ENCODE results near the gene PIK3IP1.

The PIK3IP1 gene

DNA sequence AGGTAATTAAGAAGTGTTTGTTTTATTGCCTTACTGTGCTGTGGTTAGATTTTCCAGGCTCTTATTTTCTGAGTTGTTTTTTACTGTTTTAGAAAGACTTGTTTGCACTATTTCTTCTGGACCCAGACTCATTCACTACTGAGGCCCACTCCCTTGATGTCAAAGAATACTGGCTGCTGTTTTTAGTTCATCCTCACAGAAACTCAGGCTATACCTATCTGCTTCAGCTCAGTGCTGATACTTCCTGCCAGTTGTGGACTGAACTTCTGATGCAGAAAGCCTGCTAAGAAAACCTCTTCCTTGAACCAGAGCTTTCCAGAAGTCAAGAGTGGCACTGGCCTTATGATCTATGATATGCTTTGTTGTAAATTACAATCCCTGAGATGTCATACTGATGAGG lies 15.9 kb upstream of the PIK3IP1 start:
- DNase-seq (ENCODE audit: low read depth) = no peak

DNA sequence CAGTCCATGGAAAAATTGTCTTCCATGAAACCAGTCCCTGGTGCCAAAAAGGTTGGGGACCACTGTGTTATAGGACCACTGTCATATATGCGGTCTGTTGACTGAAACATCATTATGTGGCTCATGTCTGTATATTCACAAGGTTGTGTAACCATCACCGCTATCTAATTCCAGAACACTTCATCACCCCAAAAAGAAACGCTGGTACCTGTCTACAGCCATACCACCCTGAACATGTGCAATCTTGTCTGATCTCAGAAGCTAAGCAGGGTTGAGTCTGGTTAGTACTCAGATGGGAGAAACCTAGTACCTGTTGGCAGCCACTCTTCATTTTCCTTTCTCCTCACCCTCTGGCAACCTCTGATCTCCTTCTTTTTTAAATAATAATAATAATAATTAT lies 12.9 kb upstream of the PIK3IP1 start:
- no peak for DNase-seq (ENCODE audit: low read depth)

DNA sequence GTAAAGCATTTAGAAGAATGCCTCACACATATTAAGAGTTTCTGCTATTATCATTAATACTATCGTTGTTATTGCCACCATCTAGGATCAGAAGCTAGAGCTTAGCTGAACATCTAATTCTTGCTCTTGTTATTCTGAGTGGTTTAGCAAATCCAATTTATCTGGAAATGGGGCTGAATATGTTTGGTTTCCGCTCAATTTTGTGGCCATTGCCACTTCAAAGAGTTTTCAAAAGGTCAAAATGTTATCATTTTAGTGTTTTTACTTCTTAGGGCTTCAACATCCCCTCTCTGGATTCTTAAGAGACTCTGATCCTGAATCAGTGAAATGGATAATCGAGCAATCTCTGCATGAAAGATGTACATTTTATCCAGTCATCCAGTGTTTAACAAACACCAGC lies 10.2 kb upstream of the PIK3IP1 start:
- no peak for DNase-seq (ENCODE audit: low read depth)

DNA sequence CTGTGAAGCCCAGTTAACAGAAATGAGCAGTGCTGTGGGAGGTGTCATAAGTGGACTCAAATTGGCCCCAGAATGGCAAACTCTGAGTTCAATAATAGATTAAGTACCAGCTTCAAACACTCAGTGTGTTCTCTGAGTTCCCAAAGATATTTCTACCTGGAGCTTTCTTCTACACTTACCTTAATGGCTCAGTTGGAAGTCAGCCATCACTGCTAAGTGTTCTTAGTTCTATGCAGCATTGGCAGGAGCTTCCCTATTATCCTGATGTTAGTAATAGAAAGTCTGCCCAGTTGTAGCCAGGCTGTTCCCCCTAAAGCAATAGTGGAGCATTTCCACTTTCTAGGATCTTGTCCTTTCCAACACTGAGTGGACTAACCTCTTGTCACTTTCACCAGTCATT lies 9.7 kb upstream of the PIK3IP1 start:
- no peak for DNase-seq (ENCODE audit: low read depth)

DNA sequence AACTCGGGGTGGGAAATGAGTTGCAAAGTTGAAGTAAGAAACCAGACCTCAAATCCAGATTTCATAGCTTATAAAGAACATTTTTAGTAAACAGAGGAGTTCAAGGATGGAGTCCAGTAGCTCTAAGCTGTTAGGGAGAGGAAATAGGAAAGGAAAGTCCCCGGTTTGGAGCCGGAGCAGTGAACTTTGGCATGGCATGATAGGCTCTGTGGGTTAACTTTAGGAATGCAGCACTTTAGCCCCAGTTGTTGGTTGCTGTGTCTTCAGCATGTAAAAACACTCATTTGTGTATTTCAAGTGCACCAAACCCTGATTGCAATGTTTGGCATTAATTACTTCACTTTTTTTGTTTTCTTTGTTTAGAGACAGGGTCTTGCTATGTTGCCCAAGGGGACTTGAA lies 8.6 kb upstream of the PIK3IP1 start:
- DNase-seq (ENCODE audit: low read depth) = no peak

DNA sequence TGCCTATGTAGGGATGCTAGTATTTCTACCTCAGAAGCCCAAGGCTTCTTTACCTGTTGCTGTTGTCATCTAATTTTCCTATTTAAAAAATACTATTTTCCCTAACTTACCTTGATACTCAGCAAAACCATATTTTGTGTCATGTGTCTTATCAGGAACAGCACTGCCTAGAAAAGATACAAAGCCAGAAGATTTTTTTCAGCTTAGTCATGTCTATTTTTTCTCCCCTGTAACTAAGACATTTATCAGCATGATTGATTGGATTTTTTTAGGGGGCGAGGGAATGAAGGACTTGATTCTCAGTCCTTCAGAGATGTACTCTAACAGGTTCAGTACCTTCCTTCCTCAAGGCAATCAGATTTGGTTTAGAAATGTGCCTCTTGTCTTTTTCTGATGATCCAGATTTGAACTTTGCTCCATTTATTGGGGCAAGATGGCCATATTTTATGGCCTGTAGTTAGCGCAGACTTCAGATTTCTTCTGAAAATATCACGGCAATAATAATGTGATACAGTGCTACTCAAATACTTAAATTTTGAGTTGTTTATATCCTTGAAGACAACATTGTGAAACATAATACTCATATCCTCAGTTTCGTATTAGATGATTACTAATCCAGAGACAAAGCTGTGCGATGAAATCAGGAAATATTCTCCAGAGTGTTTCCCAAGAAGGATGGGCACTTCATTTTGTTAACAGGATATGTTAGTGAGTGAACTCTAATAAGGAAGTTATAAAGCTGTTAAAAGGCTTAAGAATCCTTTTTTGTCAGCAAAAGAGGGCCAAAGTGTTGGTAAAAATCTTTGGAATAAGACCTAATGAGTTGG lies 3.8 kb upstream of the PIK3IP1 start:
- DNase-seq (ENCODE audit: low read depth) = peak; percentile 68

DNA sequence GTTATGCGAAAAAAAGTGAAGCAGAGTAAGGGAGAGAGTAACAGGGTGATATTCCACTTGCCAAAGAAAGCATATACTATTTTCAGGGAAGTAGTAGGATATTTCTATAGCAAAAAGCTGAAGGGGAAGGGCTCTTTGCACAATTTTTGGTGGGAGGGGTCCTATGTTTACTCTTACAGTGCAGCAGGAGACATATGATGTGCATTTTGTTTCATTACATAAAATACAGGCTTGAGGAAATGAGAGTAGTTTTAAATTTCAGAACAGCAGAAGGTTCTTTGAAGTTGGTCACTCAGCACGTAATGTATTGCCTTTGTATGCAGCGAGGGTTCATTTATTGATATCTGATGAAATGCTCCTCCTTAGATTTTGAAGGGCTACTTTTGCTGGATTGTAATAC lies 3.1 kb upstream of the PIK3IP1 start:
- DNase-seq (ENCODE audit: low read depth) = no peak

DNA sequence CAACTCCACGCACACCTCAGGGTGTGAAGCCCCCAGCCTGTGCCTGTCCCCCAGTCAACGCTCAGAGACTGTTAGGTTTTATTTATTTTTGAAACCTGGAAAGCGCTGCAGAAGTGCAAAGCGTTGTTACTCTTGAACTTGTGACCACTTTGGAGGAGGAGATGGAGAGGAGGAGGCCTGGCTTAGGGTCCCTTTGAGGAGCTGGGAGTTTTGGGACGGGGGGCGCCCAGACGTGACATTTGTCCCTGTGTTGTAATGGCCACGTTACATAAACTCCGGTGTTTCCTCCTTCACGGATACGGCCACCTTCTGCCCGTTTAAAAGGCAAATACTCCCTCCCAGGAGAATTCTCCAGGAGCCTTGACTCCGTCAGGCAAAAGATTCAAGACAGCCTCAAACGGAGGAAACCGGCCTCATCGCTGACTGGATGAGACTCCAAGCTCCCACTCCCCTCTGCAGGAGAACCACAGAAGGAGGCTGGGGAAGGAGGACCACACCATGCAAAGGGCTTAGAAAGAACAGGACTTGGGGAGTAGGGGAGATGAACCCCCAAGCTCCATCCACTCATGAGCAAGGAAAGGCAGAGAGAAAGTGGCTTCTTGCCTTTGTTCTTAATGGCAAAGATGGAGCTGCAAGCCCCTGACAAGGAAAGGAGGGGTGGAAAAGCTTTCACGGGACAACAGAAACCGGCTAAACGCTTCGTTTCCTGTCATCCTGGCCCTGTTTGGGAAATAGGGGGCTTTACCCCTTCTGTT lies 630 bp downstream of the PIK3IP1 start:
- peak; percentile 45 for DNase-seq (ENCODE audit: low read depth)

DNA sequence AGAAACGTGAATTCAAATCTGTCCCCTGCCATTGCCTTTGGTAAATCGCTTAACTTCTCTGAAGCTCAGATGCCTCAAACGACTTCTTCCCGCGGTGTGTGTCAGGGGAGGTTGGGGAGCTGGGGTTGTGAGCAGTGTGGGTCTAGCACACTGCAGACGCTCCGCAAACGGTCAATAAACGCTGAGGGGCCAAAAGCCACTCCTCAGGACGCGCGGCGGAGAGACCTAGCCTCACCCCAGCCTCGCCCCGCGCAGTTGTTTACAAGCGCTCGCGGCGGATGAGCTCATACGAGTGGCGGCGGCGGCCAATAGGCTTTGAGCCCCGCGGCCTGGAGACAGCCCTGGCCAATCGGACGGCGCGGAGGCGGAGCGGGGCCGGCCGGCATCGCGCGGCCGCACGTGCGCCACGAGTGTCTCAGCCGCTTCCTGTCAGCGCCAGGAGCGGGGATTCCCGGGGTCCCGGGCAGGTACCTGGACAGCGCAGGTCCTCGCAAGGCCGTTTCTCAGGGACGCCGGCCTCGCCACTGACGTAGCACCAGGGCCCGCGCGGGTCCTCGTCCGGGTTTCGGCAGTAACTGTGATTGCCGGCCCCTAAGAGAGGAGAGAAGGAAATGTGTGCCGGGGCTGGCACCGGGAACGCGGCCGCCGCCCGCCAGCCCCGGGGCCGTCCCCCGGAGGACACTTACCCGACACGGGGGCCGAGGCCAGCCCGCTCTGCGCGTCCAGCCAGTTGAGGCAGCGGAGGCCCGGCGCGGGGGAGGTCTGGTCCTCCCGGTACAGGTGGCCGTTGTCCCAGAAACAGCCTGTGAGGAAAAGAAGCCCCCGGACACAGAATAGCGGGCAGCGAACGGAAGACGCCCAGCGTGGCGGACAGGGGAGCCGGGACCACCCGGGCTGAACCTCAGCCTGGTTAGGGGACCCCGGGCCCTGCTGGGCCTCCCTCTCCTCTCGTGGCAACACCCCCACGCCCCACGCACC lies 1.5 kb downstream of the PIK3IP1 start:
- DNase-seq (ENCODE audit: low read depth) = peak; percentile 94

DNA sequence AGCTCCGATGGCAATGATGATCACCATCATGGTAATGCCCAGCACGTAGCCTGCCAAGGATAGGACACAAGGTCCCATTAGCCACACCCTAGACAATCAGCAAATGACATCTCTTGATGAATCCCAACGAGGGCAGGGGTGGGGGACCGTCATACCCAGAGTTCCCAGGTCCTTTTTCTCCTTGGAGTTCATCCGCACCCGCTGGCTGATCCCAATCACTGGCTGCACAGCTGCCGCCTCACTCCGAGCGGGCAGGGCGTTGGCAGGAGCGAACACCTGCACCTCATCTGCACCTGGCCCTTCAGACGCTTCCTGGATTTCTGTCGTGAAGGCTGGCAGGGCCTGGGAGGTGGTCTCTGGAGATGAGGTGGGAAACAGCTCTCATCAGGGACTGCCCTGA lies 2.9 kb downstream of the PIK3IP1 start:
- no peak for DNase-seq (ENCODE audit: low read depth)

DNA sequence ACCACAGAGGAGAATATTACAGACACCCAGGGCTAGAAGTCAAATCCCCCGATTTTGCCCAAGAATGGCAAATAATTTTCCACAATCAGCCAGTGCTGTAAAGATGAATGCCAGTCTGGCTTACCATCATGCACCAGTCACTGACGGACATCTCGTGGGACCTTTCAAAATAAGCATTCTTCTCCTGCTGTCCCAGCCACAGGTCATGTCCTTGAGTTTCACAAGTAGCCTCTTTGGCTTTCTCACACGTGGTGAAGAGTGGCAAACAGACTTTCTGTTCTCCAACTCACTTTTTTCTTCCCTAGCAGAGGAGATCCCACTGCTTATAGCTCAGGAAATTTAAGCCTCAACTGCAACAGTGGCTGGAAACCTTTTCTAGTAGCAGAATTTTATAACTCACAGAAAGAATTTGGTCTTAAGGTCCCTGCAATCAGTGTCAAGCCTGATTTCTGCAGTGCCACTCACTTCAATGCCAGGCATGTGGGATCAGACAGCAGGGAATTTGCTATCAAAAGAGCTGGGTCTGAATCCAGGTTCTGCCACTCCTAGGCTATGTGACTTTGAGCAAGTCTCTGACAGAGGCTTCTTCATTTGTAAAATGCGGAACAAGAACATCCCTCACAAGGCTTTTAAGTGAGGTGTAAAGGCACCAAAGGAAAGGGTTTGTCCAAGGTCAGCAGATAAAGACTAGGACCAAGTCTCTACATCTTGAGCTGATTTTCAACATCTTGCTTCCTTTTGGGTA lies 3.6 kb downstream of the PIK3IP1 start:
- DNase-seq (ENCODE audit: low read depth) = no peak

DNA sequence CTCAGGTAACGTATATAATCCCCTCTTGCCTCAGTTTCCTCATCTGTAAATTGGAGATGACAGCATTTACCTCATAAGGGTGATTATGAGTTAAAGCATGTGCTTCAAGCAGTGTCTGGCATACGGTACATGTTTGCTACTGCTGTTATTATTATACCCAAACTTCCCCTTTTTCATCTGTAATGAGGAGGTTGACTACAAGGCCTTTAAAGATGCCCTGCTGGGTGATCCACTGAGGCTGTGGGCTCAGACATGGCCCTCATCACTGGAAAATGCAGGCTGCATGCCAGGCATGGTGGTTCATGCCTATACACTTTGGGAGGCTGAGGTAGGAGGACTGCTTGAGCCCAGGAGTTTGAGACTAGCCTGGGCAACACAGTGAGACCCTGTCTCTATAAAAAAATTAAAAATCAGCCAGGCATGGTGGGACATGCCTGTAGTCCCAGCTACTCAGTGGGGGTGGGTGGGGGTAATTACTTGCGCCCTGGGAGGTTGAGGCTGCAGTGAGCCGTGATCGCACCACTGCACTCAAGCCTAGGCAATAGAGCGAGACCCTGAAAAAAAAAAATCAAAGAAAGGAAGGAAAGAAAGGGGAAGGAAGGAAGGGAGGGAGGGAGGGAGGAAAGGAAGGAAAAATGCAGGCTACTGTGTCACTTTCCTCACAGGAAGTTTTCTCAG lies 4.3 kb downstream of the PIK3IP1 start:
- no peak for DNase-seq (ENCODE audit: low read depth)

DNA sequence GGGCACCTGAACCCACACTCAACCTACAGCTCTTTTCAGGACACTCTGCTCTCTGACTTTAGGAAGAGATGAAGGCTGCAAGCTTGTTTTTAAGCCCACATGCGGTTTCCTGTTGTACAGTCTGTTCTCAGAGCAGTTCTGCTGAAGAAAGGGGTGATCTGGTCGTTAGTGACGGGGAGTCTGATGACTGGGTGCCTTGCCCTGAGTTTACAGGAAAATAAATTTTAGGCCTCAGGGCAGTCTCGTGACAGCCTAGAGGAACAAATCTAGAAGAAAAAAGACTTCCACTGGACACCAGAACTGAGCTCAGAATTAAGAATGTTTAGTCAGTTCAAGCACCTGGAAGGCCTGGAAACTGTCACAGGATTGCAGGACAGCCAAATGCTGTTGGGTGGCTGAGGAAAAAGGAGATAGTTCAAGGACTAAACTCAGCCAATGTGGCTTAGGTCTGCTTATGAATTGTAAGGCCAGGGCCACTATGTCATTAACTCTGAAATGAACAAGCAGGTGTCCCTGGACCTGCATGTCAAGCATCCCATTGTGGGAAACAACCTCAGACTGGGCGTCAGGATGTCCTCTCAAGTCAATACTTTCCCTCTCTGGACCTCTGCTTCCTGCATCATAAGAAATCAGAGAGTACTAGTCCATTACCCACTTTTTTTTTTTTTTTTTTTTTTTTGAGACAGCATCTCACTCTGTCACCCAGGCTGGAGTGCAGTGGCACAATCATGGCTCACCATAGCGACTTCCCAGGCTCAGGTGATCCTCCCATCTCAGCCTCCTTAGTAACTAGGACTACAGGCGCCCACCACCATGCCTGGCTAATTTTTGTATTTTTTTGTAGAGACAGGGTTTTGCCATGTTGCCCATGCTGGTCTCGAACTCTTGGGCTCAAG lies 5.7 kb downstream of the PIK3IP1 start:
- DNase-seq (ENCODE audit: low read depth) = no peak

DNA sequence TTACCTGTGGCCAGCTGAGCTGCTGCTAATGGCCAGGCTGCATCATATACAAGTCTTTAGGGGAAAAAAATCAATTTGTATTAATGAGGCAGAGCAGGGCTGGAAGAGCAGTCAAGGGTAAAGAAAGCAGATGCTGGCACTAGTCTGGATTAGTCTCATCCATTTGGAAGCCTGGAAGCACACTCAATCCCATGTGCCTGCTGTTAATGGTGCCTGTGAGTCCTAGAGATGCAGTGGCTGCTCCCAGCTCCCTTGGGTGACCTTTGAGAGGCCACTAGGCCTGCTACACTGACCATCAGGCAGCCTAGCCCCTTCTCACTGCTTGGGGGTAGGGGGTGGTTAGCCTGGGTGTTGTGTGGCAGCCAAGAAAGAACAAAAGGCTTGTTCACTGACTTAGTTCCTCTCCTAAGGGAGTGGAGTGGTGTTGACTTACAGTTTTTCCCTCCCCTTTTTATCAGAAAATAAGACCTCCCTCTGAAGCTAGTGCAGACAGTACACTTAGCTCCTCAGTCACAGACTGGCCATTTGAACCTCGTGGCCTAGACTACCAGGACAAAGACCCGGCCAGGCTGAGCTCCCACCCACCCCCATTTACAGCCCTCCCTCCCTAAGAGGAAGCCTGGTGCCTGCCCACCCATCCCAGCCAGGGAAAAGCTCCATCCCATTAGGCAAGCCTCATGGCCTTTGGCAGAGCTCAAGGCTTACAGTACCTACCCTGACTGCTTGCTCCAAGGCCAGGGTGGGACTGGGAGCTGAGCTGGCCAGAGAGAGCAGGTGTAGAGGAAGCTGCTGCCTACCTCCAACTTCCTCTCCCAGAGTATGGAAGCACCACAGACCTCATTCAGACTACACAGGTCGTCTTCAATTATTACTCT lies 7.8 kb downstream of the PIK3IP1 start:
- DNase-seq (ENCODE audit: low read depth) = no peak

DNA sequence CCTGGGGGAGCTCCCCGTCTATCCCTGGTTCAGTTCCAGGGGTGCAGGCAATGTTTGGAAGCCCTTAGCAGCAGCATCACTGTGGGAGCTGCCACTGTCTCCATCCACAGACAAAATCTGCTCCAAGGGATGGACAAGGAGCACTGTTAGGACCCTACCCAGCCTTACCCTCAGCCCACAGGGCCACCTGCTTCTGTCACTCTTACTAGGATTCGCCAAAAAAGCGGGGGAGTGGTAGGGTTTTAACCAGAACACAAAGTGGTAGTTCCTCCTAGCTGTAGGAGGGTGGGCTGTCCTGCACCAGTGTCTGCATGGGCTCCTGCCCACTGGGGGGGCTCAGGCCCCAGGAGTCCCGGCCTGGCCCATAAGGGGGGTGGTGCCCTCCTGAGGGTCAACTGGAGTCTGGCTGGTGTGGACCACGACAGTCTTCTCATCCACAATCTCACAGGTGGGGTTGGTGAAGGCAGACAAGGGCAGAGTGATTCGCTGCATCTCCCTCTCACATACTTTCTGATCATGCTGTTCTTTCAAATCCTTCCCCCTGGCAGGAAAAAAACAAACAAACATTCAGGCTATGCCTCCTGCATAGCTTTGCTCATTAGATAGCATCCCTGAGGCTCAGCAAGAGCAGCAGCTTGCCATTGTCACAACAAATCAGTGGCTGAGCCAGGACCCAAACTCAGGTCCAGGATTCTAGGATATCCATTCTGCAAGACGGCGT lies 9.4 kb downstream of the PIK3IP1 start:
- DNase-seq (ENCODE audit: low read depth) = no peak

DNA sequence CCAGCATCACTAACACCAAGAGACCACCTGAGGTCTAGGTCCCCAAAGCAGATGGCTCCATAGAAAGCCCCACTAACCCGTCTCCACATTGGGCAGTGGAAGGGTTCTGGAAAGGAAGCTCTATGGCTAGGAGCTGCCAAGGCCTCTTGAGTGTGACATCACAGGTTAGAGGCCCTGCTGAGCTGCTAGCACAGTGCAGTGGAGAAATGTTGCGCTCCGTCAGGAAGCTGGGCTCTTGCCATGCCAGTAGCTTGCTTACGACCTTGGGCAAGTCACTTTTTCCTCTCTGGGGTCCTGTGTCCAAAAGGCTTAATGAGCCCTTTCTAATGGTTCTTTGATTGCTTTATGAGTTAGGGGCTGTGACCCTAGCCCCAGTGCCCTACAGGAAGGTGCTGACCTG lies 10.6 kb downstream of the PIK3IP1 start:
- DNase-seq (ENCODE audit: low read depth) = no peak

DNA sequence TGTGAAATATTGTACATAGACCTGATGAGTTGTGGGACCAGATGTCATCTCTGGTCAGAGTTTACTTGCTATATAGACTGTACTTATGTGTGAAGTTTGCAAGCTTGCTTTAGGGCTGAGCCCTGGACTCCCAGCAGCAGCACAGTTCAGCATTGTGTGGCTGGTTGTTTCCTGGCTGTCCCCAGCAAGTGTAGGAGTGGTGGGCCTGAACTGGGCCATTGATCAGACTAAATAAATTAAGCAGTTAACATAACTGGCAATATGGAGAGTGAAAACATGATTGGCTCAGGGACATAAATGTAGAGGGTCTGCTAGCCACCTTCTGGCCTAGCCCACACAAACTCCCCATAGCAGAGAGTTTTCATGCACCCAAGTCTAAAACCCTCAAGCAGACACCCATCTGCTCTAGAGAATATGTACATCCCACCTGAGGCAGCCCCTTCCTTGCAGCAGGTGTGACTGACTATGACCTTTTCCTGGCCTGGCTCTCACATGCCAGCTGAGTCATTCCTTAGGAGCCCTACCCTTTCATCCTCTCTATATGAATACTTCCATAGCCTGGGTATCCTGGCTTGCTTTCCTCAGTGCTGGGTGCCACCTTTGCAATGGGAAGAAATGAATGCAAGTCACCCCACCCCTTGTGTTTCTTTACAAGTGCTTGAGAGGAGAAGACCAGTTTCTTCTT lies 12.3 kb downstream of the PIK3IP1 start:
- DNase-seq (ENCODE audit: low read depth) = no peak

DNA sequence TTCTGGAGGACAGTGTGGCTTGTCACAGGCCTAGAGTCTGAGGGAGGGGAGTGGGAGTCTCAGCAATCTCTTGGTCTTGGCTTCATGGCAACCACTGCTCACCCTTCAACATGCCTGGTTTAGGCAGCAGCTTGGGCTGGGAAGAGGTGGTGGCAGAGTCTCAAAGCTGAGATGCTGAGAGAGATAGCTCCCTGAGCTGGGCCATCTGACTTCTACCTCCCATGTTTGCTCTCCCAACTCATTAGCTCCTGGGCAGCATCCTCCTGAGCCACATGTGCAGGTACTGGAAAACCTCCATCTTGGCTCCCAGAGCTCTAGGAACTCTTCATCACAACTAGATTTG lies 13.0 kb downstream of the PIK3IP1 start:
- DNase-seq (ENCODE audit: low read depth) = no peak
